GM19463 (cell line): ENCODE results near the gene IMPA2.
A peak's percentile ranks its signal among the peaks of the same experiment; 100 is the strongest.

Experiments used
- ATAC-seq: cut with Tn5 transposase; IDR thresholded peaks from one replicate; pipeline ENCODE4 v1.9.1; 2021; ENCODE audit warnings: mild to moderate bottlenecking, moderate library complexity; ENCODE audit not compliant: unreplicated experiment

IMPA2 gene

GRCh38 chr18:12046046-12046750, 64.9 kb downstream of the IMPA2 start:
- ATAC-seq, result no peak

- ATAC-seq, result no peak
These were observed 65.5 kb downstream of the IMPA2 start for GRCh38 chr18:12046751-12047335.

GRCh38 chr18:12048010-12048826, 66.9 kb downstream of the IMPA2 start:
- no peak for ATAC-seq

- no peak for ATAC-seq
These were observed 67.5 kb downstream of the IMPA2 start for GRCh38 chr18:12048827-12049175.

GRCh38 chr18:12049978-12050811, 68.9 kb downstream of the IMPA2 start:
- ATAC-seq, result peak; percentile 84

GRCh38 chr18:12052866-12053265, 71.6 kb downstream of the IMPA2 start:
- ATAC-seq, result no peak

- ATAC-seq, result peak; percentile 39
These were observed 72.0 kb downstream of the IMPA2 start for GRCh38 chr18:12053289-12053688.

DNA sequence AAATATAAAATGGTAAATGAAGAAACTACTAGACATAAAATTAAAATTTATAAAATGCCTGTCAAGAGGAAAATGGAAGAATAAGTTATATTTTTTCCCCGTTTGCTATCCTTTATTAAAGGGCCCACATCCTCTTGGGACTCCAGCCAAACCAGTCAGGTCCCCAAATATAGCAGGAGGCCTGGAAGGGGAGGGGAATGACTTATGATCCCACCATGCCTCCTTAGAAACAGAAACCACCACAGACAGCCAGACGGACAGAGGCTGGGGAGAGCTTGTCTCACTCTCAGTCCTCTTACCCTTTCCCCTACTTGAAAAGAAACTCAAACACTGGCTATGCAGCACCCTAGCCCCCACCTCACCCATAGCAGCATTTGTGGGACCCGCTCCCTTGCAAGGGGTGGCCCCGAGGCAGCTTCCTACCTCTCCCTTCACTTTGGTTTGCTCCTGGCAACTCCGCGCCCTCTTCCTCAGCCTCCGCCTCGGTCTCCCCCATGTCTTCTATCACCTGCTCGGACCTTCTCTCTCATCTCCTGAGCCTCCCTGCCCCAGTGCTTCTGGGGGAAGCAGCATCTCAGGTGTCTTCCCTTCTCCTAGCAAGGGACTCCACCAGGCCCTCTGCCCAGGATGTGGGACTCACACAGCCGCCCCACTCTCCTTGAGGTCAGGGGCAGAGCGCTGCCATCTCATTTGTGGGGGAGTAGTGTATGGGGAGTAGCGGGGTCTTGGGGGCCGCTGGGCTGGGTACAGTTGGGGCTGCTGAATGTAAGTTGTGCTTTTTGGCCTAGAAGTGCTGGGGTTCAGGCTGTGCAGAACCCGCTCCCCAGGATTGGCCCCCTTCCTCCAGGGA, 75.0 kb downstream of the IMPA2 start:
- no peak for ATAC-seq

DNA sequence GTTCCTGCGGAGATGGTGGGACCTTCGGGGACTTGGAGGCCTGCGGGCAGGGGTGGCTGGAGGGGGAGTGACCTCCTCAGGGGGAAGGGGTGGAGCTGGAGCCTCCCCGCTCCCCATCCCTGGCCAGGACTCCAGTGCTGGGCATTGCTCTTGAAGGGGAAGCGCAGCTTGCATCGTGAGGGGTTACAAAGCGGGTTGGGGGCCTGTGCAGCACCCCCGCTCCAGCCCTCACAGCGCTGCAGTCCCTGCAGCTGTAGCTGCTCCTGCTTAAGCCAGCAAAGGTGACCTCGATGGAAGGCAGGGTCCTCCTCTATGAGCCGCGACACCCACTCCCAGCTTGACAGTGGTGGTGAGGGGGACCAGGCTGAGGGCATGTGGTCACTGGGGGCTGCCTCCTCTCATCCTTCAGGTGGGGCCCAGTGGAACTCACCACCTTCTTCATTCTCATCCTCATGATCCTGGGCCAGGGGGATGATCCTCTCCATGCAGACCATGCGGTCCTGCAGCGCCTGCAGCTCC, 75.6 kb downstream of the IMPA2 start:
- ATAC-seq, result no peak

DNA sequence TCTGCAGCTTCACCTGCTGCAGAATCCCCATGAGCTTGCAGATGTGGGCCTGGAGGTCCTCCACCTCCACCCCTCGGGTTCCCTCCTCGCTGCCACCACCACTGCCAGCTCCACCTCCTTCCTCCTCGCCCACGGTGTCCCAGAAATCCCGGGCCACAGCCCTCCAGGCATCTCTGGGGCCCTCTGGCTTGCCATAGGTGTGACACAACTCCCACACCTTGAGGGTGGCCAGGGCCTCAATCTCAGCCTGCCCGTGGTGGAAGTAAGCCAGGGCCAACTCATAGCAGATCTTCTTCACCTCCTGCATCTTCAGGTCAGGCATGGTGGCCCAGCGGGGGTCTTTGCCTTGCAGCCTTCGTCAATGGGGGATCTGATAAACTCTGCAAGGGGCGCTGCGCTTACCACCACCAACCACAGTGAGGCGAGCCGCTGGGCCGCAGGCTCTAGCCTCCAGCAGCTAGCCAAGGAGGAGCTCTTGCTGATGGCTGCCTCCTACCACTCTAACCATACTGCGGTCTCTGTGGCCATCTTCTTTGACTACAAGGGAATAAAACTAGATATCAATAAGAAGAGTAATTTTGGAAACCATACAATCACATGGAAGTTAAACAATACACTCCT, 76.2 kb downstream of the IMPA2 start:
- ATAC-seq, result no peak

DNA sequence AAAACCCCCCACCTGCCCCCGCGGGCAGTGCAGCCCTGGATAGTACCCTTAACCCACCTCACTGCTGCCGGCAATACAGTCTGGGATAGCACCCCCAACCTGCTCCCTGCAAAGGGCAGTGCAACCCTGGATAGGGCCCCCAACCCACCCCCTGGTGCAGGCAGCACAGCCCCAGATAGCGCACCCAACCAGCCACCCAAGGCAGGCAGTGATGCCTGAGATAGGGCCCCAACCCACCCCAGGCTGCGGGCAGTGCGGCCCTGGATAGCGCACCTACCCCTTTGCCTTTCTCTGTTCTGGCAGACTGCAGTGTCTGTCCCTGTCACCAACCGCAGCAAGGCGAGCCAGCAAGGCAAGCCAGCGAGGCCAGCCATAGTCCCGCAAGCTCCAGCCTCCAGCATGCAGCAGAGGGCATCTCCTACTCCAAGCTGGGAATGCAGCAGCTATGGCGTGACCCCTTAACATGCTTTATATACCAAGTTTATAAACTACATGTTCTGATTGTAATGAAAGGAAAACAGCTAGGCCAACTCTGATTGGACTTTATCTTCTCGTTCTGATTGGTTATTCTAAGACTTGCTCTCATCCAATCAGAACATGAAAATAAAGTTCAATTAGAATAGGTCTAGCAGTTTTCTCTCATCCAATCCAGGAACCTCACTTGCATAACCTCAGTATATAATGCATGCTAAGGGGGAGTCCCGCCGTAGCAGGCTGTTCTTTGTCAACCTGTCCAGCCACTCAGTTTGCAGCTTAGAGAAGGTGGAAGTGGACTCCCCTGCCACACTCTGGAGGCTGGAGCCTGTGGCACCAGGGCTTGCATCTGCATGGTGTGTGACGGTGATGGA, 78.3 kb downstream of the IMPA2 start:
- ATAC-seq, result no peak

- ATAC-seq, result no peak
These were observed 79.0 kb downstream of the IMPA2 start for GRCh38 chr18:12060182-12060870.

GRCh38 chr18:12061685-12062084, 80.4 kb downstream of the IMPA2 start:
- ATAC-seq, result no peak

GRCh38 chr18:12062974-12063373, 81.7 kb downstream of the IMPA2 start:
- no peak for ATAC-seq

GRCh38 chr18:12064086-12064763, 82.9 kb downstream of the IMPA2 start:
- ATAC-seq, result no peak

DNA sequence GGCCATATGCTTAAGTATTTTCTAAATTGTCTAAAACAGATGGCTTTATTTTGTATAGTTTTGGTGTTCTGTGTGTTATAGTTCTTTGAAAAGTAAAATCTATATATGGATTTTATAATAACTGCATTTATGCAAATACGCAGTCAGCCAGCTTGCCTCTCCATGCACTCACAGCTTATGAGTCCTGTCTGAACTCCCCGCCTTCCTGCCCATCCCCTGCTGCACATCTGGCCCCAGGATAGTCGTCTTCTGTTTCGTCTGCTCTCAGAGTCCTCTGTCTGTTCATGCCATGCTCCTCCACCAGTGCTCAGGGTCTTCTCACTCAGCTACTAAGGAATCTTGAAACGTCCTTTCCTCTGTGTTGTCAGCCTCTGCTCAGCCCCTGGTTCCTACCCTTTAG, 84.1 kb downstream of the IMPA2 start:
- ATAC-seq, result no peak

GRCh38 chr18:12066910-12067511, 85.7 kb downstream of the IMPA2 start:
- no peak for ATAC-seq
